HUES6 (cell line): ENCODE data around the gene SERPINB12.

Experiments
- H3K27ac ChIP-seq: 2 replicates; pipeline ENCODE4 v1.7.0; 2013; ENCODE audit warnings: low read depth, mild to moderate bottlenecking, low read length, inconsistent platforms
- H3K27me3 ChIP-seq: 2 replicates; pipeline ENCODE4 v1.6.1; 2013; ENCODE audit warnings: low read length; ENCODE audit not compliant: control insufficient read depth, insufficient read depth
- H3K36me3 ChIP-seq: 2 replicates; pipeline ENCODE4 v1.6.1; 2013; ENCODE audit warnings: low read length; ENCODE audit not compliant: control insufficient read depth, insufficient read depth
- H3K4me1 ChIP-seq: 2 replicates; pipeline ENCODE4 v1.6.1; 2013; ENCODE audit warnings: low read length; ENCODE audit not compliant: control insufficient read depth, insufficient read depth
- H3K4me3 ChIP-seq: 2 replicates; pipeline ENCODE4 v1.5.1; 2013; ENCODE audit warnings: low read depth, low read length
- H3K9ac ChIP-seq: one replicate; pipeline ENCODE4 v1.6.1; 2013; ENCODE audit warnings: mild to moderate bottlenecking, low read length
- H3K9me3 ChIP-seq: 2 replicates; pipeline ENCODE4 v1.6.1; 2013; ENCODE audit warnings: low read depth, low read length; ENCODE audit not compliant: control insufficient read depth, insufficient read depth

SERPINB12 gene

GRCh38 chr18:63575681-63576080 is 33.5 kb downstream of the SERPINB12 start:
- Histone ChIP-seq H3K27me3 (no peaks in the 10 kb centered on the region), H3K4me3 (no peak overlapping the region), H3K36me3 (no peaks in the 10 kb centered on the region), H3K9me3 (no peaks in the 10 kb centered on the region), H3K27ac (no peak overlapping the region), H3K9ac (no peak overlapping the region), H3K4me1 (no peaks in the 10 kb centered on the region)

- Histone ChIP-seq H3K4me3 (no peak overlapping the region), H3K9ac (no peak overlapping the region), H3K27me3 (no peaks in the 10 kb centered on the region), H3K9me3 (no peaks in the 10 kb centered on the region), H3K27ac (no peak overlapping the region), H3K36me3 (no peaks in the 10 kb centered on the region), H3K4me1 (no peaks in the 10 kb centered on the region)
These were observed 36.3 kb downstream of the SERPINB12 start for GRCh38 chr18:63578357-63578958.

- Histone ChIP-seq H3K36me3 (no peaks in the 10 kb centered on the region), H3K27ac (no peak overlapping the region), H3K4me3 (no peak overlapping the region), H3K9me3 (no peaks in the 10 kb centered on the region), H3K4me1 (no peaks in the 10 kb centered on the region), H3K9ac (no peak overlapping the region), H3K27me3 (no peaks in the 10 kb centered on the region)
These were observed 37.4 kb downstream of the SERPINB12 start for GRCh38 chr18:63579616-63580015.

DNA sequence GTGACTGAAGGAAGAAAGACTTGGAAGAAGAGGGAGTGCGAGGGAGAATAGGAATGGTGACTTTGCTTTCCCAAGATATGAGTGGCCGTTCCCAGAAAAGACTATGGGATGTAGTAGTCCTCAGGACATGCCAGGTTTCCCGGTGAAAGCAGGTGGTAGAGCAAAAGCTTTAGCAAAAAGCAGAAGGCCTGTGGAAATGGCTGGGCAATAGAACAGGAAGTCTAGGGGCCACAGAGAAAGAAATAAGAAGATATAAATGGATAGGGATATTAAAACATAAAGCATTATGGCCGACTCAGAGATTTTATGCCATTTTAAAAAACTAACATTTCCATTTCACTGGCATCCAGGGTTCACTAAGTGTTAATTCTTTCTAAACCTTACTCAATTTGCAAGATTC is 43.8 kb downstream of the SERPINB12 start:
- Histone ChIP-seq H3K4me3 (no peak overlapping the region), H3K27ac (no peak overlapping the region), H3K4me1 (no peaks in the 10 kb centered on the region), H3K36me3 (no peaks in the 10 kb centered on the region), H3K9ac (no peak overlapping the region), H3K9me3 (no peaks in the 10 kb centered on the region), H3K27me3 (no peaks in the 10 kb centered on the region)

GRCh38 chr18:63586431-63586830 is 44.3 kb downstream of the SERPINB12 start:
- Histone ChIP-seq H3K36me3 (no peaks in the 10 kb centered on the region), H3K4me1 (no peaks in the 10 kb centered on the region), H3K9me3 (no peaks in the 10 kb centered on the region), H3K9ac (no peak overlapping the region), H3K4me3 (no peak overlapping the region), H3K27me3 (no peaks in the 10 kb centered on the region), H3K27ac (no peak overlapping the region)

DNA sequence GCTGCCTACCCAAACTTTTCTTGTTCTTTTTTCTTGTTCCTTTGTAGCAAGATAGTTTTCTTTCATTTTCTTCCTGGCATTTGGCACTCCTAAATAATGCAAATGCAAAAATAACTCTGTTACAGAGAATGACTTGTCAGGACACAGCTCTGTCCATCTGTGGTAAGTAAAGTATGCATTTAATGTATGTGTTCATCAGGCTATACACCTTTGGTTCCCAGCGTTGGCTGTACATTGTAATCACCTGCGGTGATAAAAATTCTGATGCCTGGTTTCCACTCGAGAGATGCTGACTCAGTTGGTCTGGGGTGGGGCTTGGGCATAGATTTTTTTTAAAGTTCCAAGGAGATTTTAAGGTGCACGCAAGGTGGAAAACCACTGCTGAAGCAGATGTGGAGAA is 44.8 kb downstream of the SERPINB12 start, which contains the start of gene SERPINB13:
Gene SERPINB13, plus strand, starts transcription at position 378 of the 400 bp plus-strand sequence. CDS start 1,325 bp downstream, outside the sequence.
- H3K27ac ChIP-seq: no peak within 1 kb of the TSS
- no peaks in the 10 kb centered on the region for H3K9me3 ChIP-seq
- no peak within 1 kb of the TSS for H3K9ac ChIP-seq
- H3K4me1 ChIP-seq: no peaks in the 10 kb centered on the region
- H3K4me3 ChIP-seq: no peak within 1 kb of the TSS
- no peaks in the 10 kb centered on the region for H3K36me3 ChIP-seq
- no peaks in the 10 kb centered on the region for H3K27me3 ChIP-seq

GRCh38 chr18:63588909-63589308 is 46.7 kb downstream of the SERPINB12 start:
- no peaks in the 10 kb centered on the region for H3K9me3 ChIP-seq
- H3K27ac ChIP-seq: no peak overlapping the region
- H3K27me3 ChIP-seq: no peaks in the 10 kb centered on the region
- H3K9ac ChIP-seq: no peak overlapping the region
- H3K36me3 ChIP-seq: no peaks in the 10 kb centered on the region
- no peak overlapping the region for H3K4me3 ChIP-seq
- no peaks in the 10 kb centered on the region for H3K4me1 ChIP-seq

DNA sequence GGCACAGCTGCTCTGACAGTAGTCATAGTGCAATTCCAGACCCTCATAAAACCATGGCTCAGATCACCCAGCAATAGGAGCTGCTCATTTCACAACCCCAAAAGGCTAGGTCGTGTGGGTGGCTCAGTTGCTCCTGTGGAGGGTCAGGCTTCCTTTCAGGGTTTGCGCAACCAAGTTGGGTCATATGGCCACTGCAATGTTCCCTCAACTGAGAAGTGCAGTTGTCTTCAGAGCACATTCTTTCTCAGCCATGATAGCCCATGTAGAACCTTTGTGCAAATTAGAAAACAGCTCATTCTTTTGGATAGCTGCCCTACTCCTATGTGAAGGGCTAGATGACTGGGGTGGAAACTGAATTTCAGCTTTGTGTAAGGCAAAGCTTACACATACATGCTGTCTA is 48.2 kb downstream of the SERPINB12 start:
- Histone ChIP-seq H3K4me3 (no peak overlapping the region), H3K4me1 (no peaks in the 10 kb centered on the region), H3K9ac (no peak overlapping the region), H3K9me3 (no peaks in the 10 kb centered on the region), H3K27ac (no peak overlapping the region), H3K36me3 (no peaks in the 10 kb centered on the region), H3K27me3 (no peaks in the 10 kb centered on the region)

GRCh38 chr18:63590966-63591695 is 49.0 kb downstream of the SERPINB12 start:
- Histone ChIP-seq H3K36me3 (no peaks in the 10 kb centered on the region), H3K27ac (no peak overlapping the region), H3K27me3 (no peaks in the 10 kb centered on the region), H3K9me3 (no peaks in the 10 kb centered on the region), H3K9ac (no peak overlapping the region), H3K4me3 (no peak overlapping the region), H3K4me1 (no peaks in the 10 kb centered on the region)

DNA sequence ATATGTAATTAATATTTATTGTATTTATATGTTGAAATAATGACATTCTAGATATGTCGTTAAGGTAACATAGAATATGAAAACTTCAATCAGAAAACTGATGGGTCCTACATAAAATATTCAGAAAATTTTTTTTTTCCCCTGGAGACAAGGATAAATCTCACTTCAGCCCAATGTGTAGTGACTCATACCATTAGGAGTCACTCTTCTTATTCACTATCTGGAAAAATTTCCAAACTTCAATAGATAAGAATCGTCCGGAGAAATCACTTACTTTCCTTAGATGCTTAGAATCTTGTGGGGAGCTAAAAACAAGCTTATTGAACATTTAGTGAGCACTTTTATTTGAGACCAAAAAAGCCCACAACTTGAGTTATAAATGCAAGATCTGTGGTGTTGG is 49.6 kb downstream of the SERPINB12 start:
- Histone ChIP-seq H3K27me3 (no peaks in the 10 kb centered on the region), H3K36me3 (no peaks in the 10 kb centered on the region), H3K9ac (no peak overlapping the region), H3K4me1 (no peaks in the 10 kb centered on the region), H3K9me3 (no peaks in the 10 kb centered on the region), H3K27ac (no peak overlapping the region), H3K4me3 (no peak overlapping the region)

DNA sequence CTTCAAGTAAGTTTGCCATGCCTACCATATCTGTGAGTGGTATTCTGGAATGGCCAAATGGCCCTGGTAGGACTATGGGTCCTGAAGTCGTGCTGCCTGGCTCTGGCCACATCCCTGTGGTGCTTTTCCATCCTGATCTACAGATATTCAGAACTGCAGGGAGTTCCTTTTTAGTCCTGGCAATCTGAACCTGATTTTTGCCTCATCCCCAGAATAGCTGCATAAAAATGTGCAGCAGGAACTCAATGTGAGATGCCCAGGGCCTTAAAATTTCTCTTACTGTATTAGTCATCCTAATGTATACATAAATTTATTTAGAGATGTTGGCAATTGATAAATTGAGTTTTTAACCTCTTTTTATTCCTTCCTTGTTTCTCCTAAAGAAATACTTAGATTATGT is 50.3 kb downstream of the SERPINB12 start:
- Histone ChIP-seq H3K9me3 (no peaks in the 10 kb centered on the region), H3K4me3 (no peak overlapping the region), H3K27me3 (no peaks in the 10 kb centered on the region), H3K27ac (no peak overlapping the region), H3K9ac (no peak overlapping the region), H3K36me3 (no peaks in the 10 kb centered on the region), H3K4me1 (no peaks in the 10 kb centered on the region)
